Measurements from ENCODE around the gene MEIS3.
"Not testable (repeated sequence)": the region's sequence is repeated elsewhere in the genome, so short reads cannot be mapped to it uniquely, and the experiment has no call there.

The MEIS3 gene

GRCh38 chr19:47386582-47386981 lies 32.7 kb downstream of the MEIS3 start:
- not testable (repeated sequence) for DNase-seq (ENCODE audit: low spot score)

- not testable (repeated sequence) for DNase-seq (ENCODE audit: low spot score)
These were observed 34.8 kb downstream of the MEIS3 start for GRCh38 chr19:47384533-47384932.

GRCh38 chr19:47383890-47384289 lies 35.4 kb downstream of the MEIS3 start:
- not testable (repeated sequence) for DNase-seq (ENCODE audit: low spot score)

GRCh38 chr19:47381653-47382279 lies 37.6 kb downstream of the MEIS3 start:
- DNase-seq (ENCODE audit: low spot score): no peak

- no peak for DNase-seq (ENCODE audit: low spot score)
These were observed 38.2 kb downstream of the MEIS3 start for GRCh38 chr19:47381121-47381520.

- DNase-seq (ENCODE audit: low spot score): no peak
These were observed 38.8 kb downstream of the MEIS3 start for GRCh38 chr19:47380559-47380958.

- DNase-seq (ENCODE audit: low spot score): peak; percentile 73
These were observed 39.9 kb downstream of the MEIS3 start for GRCh38 chr19:47379381-47379938.

- DNase-seq (ENCODE audit: low spot score): no peak
These were observed 41.1 kb downstream of the MEIS3 start for GRCh38 chr19:47378246-47378645.

- no peak for DNase-seq (ENCODE audit: low spot score)
These were observed 41.5 kb downstream of the MEIS3 start for GRCh38 chr19:47377801-47378200.

- DNase-seq (ENCODE audit: low spot score): no peak
These were observed 42.1 kb downstream of the MEIS3 start for GRCh38 chr19:47377208-47377701.

GRCh38 chr19:47376589-47377144 lies 42.7 kb downstream of the MEIS3 start:
- DNase-seq (ENCODE audit: low spot score): no peak

GRCh38 chr19:47375694-47376588 lies 43.4 kb downstream of the MEIS3 start:
- DNase-seq (ENCODE audit: low spot score): no peak

GRCh38 chr19:47374876-47375693 lies 44.2 kb downstream of the MEIS3 start:
- DNase-seq (ENCODE audit: low spot score): no peak

- DNase-seq (ENCODE audit: low spot score): no peak
These were observed 45.8 kb downstream of the MEIS3 start for GRCh38 chr19:47373246-47374240.

GRCh38 chr19:47372603-47373002 lies 46.7 kb downstream of the MEIS3 start:
- DNase-seq (ENCODE audit: low spot score): no peak

- DNase-seq (ENCODE audit: low spot score): no peak
These were observed 48.1 kb downstream of the MEIS3 start for GRCh38 chr19:47371261-47371660.

- no peak for DNase-seq (ENCODE audit: low spot score)
These were observed 49.2 kb downstream of the MEIS3 start for GRCh38 chr19:47370045-47370611.

GRCh38 chr19:47365455-47365854 lies 53.9 kb downstream of the MEIS3 start:
- DNase-seq (ENCODE audit: low spot score): not testable (repeated sequence)

GRCh38 chr19:47363758-47364531 lies 55.4 kb downstream of the MEIS3 start:
- DNase-seq (ENCODE audit: low spot score): no peak

Data from Ammon's horn (tissue), 1 donor.